Liver (tissue), 9 donors: ENCODE measurements around the gene ZFP64. TPM values are rescaled to one million over a fixed set of nuclear protein-coding genes. Genes with fewer than 3 reads are reported as not detected.

Experiments
- DNase-seq: peaks from one replicate; pipeline ENCODE4 v3.0.0-alpha.2; 2017; ENCODE audit warnings: low spot score
- H3K27ac ChIP-seq, 2 donors: one replicate each; pipeline ENCODE4 v1.7.0; 2013; ENCODE audit warnings: inconsistent platforms in 2 of 2, low read length in 2 of 2, control low read depth in 1 of 2, low read depth in 1 of 2, mild to moderate bottlenecking in 1 of 2
- H3K27me3 ChIP-seq, 4 donors: one replicate each; pipeline versions ENCODE4 v1.6.1 to v1.7.0; 2013; ENCODE audit warnings: low read length in 3 of 4, inconsistent platforms in 1 of 4, mild to moderate bottlenecking in 1 of 4, moderate library complexity in 1 of 4; ENCODE audit not compliant: control insufficient read depth in 4 of 4, insufficient read depth in 4 of 4
- H3K36me3 ChIP-seq, 4 donors: one replicate each; pipeline versions ENCODE4 v1.6.1 to v1.7.0; 2013; ENCODE audit warnings: low read length in 3 of 4, mild to moderate bottlenecking in 3 of 4, low read depth in 1 of 4, moderate library complexity in 1 of 4; ENCODE audit not compliant: control insufficient read depth in 4 of 4, insufficient read depth in 3 of 4
- H3K4me1 ChIP-seq, 4 donors: one replicate each; pipeline versions ENCODE4 v1.6.1 to v1.7.0; 2013; ENCODE audit warnings: low read length in 3 of 4, mild to moderate bottlenecking in 3 of 4, moderate library complexity in 1 of 4; ENCODE audit not compliant: control insufficient read depth in 4 of 4, insufficient read depth in 4 of 4
- H3K4me3 ChIP-seq, 3 donors: one replicate each; pipeline versions ENCODE4 v1.6.1 to v1.7.0; 2013; ENCODE audit warnings: low read length in 3 of 3, control low read depth in 1 of 3, low read depth in 1 of 3, mild to moderate bottlenecking in 1 of 3
- H3K9ac ChIP-seq, 2 donors: one replicate each; pipeline ENCODE4 v1.7.0; 2013; ENCODE audit warnings: low read length in 2 of 2, mild to moderate bottlenecking in 2 of 2, moderate library complexity in 2 of 2, control low read depth in 1 of 2, low read depth in 1 of 2
- H3K9me3 ChIP-seq, 4 donors: one replicate each; pipeline versions ENCODE4 v1.6.1 to v1.7.0; 2013; ENCODE audit warnings: low read length in 3 of 4; ENCODE audit not compliant: control insufficient read depth in 4 of 4
- EGR1 ChIP-seq, 2 donors: IDR thresholded peaks; 2 replicates each; pipeline ENCODE4 v1.6.1; 2016 to 2018; ENCODE audit warnings: antibody characterized with exemption in 2 of 2, low read depth in 2 of 2
- FOXA1 ChIP-seq: IDR thresholded peaks from 2 replicates; pipeline ENCODE4 v1.6.1; 2016; ENCODE audit warnings: antibody characterized with exemption
- FOXA2 ChIP-seq: IDR thresholded peaks from 2 replicates; pipeline ENCODE4 v1.6.1; 2016; ENCODE audit warnings: antibody characterized with exemption
- GABPA ChIP-seq, 2 donors: IDR thresholded peaks in 1 of 2; conservative IDR thresholded peaks in 1 of 2; 2 replicates each; pipeline ENCODE4 v1.6.1; 2016; ENCODE audit warnings: antibody characterized with exemption in 2 of 2, mild to moderate bottlenecking in 1 of 2, moderate library complexity in 1 of 2
- HNF4A ChIP-seq, 2 donors: conservative IDR thresholded peaks; 2 replicates each; pipeline ENCODE4 v1.6.1; 2016; ENCODE audit warnings: antibody characterized with exemption in 2 of 2, mild to moderate bottlenecking in 2 of 2
- HNF4G ChIP-seq: IDR thresholded peaks from 2 replicates; pipeline ENCODE4 v1.6.1; 2016; ENCODE audit warnings: antibody characterized with exemption
- JUND ChIP-seq, 2 donors: IDR thresholded peaks; 2 replicates each; pipeline ENCODE4 v1.6.1; 2016; ENCODE audit warnings: antibody characterized with exemption in 2 of 2
- NR2F2 ChIP-seq: IDR thresholded peaks from 2 replicates; pipeline ENCODE4 v1.6.1; 2016; ENCODE audit warnings: antibody characterized with exemption
- RAD21 ChIP-seq, 2 donors: IDR thresholded peaks; 2 replicates each; pipeline ENCODE4 v1.6.1; 2016; ENCODE audit warnings: antibody characterized with exemption in 2 of 2, mild to moderate bottlenecking in 2 of 2
- RXRA ChIP-seq, 2 donors: IDR thresholded peaks; 2 replicates each; pipeline ENCODE4 v1.6.1; 2017 to 2018; ENCODE audit warnings: antibody characterized with exemption in 2 of 2, mild to moderate bottlenecking in 1 of 2
- SP1 ChIP-seq: IDR thresholded peaks from 2 replicates; pipeline ENCODE4 v1.6.1; 2018; ENCODE audit warnings: antibody characterized with exemption, mild to moderate bottlenecking
- TAF1 ChIP-seq: conservative IDR thresholded peaks from 2 replicates; pipeline ENCODE4 v1.6.1; 2016; ENCODE audit warnings: antibody characterized with exemption, mild to moderate bottlenecking
- YY1 ChIP-seq: IDR thresholded peaks from 2 replicates; pipeline ENCODE4 v1.6.1; 2016; ENCODE audit warnings: antibody characterized with exemption, mild to moderate bottlenecking
- WGBS: extraction: QIAGEN DNeasy Blood & Tissue Kit; methylation state at CpG from one replicate; pipeline ENCODE4 v1.1.7; 2013; 5-methylcytosine and 5-hydroxymethylcytosine counted together
- polyA plus RNA-seq, 2 donors: library from polyadenylated mRNA; stranded (reverse) in 1 of 2; unstranded in 1 of 2; fragments of 200-250 nt in 1 of 2; fragments of >200 nt in 1 of 2; fragmentation: Nextera tagmentation in 1 of 2; extraction: Ambion mirVana in 1 of 2; gene quantifications; one replicate each; pipeline versions ENCODE4 v1.2.1 to v1.2.3, GENCODE V29; 2013 to 2015
- total RNA-seq, 2 donors: library from RNA; depleted of rRNA; stranded (reverse); fragments of >200 nt; gene quantifications; one replicate each; pipeline ENCODE4 v1.2.3, GENCODE V29; 2014
- TF ChIP-seq, protein P1 (sequence below): IDR thresholded peaks from 2 replicates; pipeline ENCODE4 v1.6.1; 2016; ENCODE audit warnings: antibody characterized with exemption
- TF ChIP-seq, protein P2 (sequence below): fragments of 150-350 bp; IDR thresholded peaks from 2 replicates; pipeline ENCODE4 v1.5.1; 2017; ENCODE audit warnings: improper control_type of control experiment, low read depth, low read length; ENCODE audit not compliant: missing input control
- TF ChIP-seq, protein P3 (sequence below): IDR thresholded peaks from 2 replicates; pipeline ENCODE4 v1.6.1; 2016; ENCODE audit warnings: antibody characterized with exemption
- TF ChIP-seq, protein P4 (sequence below): IDR thresholded peaks from 2 replicates; pipeline ENCODE4 v1.6.1; 2016; ENCODE audit warnings: antibody characterized with exemption, mild to moderate bottlenecking
- donor health status: healthy.
- donor health status: healthy.
- donor health status: healthy.
- donor health status: healthy.
- donor health status: healthy.

The ZFP64 gene
- total and polyA plus RNA-seq, 4 donors = 3.2 to 6.3 (median 4.9) TPM

DNA sequence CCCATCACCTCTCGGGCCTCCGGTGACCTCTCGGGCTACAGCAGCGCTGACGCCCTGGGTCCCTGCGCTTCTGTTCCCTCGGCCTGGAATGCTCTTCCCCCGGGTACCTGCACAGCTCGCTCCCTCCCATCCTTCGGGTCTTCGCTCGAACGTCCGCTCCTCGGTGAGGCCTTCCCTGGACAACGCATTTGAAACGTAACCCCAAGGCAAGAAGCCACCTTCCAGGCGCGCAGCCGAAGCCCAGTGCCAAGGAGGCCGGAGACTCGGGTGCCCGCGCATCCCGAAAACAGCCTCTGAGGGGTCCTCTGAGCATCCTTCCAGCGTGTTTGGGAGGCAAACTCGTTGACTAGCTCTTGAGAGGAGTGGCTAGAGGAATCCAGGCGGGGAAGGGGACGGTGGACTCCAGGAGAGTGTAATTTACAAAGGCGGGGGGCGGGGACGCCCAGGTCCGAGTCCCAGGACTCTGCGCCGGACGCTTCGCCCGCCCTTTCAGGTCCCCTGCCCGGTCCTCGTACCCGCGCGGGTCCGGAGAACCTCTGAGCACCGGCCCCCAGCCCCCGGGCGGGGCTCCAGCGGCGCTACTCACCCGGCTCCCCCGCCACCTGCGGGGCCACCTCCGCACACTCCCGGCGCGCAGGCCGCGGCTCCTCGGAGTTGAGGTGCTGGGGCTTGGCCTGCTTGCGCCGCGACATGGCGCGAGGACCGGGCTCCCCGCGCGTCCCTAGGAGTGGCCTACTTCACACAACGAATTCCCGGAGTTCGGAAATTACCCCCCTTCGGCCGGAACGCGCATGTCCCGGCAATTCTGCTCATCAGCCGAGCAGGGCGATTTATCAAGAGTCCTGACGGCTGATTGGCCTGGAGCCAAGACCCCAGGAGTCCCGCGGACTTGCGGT is 86.8 kb downstream of the ZFP64 start:
- peaks cover 0 to 12% (median 2%) of the 10 kb centered on the region in 4 donors for H3K27me3 ChIP-seq
- 9% methylated on average over 82 of the region's 82 CpGs for WGBS

DNA sequence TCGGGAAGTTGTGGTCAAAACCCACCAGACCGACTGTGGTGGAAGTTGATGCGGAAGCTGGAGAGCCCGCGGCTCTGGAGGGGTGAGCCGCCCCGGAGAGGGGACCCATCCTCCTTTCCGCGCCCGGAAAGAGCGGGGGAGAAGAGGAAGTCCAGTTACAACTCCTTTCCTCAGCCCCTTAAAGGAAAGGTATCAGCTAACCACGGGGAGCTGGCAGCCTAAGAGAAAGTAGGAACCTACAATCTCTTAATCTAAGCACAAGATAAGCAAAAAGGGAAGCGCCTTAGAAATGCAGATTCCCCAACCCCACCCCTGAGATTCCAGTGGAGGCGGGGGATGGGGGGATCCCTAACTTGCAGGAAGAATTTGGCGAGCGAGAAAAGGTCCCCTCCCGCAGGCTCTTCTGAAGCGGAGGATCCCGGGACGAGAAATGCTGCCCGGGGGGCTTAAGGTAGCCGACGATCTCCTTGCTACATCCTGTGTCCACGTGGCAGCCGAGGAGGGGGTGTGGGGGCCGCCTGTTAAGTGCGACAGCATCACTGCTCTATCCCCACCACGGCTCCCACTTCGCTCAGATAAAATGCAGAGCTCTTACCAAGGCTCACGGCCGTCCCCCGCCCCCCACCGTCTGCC is 87.5 kb downstream of the ZFP64 start:
- Histone ChIP-seq H3K4me1 (peaks cover 7 to 23% (median 15%) of the 10 kb centered on the region in 4 donors), H3K36me3 (no peaks in the 10 kb centered on the region), H3K27ac (no peak overlapping the region), H3K4me3 (no peak overlapping the region), H3K9me3 (no peaks in the 10 kb centered on the region), H3K27me3 (peaks cover 0 to 12% (median 2%) of the 10 kb centered on the region in 4 donors), H3K9ac (no peak overlapping the region)
- no peak for DNase-seq
- TF ChIP-seq, protein P1, sequence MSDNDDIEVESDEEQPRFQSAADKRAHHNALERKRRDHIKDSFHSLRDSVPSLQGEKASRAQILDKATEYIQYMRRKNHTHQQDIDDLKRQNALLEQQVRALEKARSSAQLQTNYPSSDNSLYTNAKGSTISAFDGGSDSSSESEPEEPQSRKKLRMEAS = no peak
- 13% methylated on average over 33 of the region's 33 CpGs for WGBS

More for the DNA sequence above, 86.8 kb downstream of the ZFP64 start:
- Histone ChIP-seq H3K36me3 (no peaks in the 10 kb centered on the region), H3K9me3 (no peaks in the 10 kb centered on the region), H3K4me3 (peak overlapping the region in 1 of 3 donors; percentile 29), H3K4me1 (peaks cover 7 to 23% (median 15%) of the 10 kb centered on the region in 4 donors), H3K27ac (no peak overlapping the region), H3K9ac (no peak overlapping the region)
- DNase-seq = no peak
- TF ChIP-seq, protein P1 = no peak
- no peak for TF ChIP-seq RXRA (IDR thresholded peaks at IDR 0.05)
- TF ChIP-seq, protein P2, sequence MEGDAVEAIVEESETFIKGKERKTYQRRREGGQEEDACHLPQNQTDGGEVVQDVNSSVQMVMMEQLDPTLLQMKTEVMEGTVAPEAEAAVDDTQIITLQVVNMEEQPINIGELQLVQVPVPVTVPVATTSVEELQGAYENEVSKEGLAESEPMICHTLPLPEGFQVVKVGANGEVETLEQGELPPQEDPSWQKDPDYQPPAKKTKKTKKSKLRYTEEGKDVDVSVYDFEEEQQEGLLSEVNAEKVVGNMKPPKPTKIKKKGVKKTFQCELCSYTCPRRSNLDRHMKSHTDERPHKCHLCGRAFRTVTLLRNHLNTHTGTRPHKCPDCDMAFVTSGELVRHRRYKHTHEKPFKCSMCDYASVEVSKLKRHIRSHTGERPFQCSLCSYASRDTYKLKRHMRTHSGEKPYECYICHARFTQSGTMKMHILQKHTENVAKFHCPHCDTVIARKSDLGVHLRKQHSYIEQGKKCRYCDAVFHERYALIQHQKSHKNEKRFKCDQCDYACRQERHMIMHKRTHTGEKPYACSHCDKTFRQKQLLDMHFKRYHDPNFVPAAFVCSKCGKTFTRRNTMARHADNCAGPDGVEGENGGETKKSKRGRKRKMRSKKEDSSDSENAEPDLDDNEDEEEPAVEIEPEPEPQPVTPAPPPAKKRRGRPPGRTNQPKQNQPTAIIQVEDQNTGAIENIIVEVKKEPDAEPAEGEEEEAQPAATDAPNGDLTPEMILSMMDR = no peak
- TF ChIP-seq, protein P3, sequence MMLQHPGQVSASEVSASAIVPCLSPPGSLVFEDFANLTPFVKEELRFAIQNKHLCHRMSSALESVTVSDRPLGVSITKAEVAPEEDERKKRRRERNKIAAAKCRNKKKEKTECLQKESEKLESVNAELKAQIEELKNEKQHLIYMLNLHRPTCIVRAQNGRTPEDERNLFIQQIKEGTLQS = no peak

DNA sequence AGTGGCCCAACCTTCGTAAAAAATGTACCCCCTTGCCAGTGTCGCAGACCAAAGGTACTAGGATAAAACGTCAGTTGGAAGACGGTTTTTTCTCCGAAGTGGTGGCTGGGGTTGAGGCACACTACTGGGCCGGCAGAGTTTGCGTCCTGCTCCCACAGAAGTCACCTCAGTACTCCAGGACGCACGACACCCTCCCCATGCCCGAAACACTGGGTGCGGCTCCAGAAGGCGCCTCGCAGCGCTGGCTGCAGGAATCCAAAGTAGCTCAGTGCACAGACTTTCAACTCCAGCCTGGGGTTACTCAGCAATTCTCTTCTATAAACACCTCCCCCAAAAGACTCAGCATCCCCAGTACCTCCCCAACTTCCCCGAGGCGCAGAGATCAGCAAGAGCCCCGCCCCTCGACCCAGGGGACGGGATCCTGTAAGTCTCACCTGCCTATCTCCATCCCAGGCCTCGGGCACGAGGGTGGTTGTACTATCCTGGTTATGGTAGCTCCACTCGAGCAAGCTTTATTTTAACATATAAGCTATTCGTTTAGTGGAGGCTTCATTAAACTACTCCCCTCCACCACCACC is 88.2 kb downstream of the ZFP64 start:
- no peak overlapping the region for H3K27ac ChIP-seq
- no peaks in the 10 kb centered on the region for H3K9me3 ChIP-seq
- no peak overlapping the region for H3K9ac ChIP-seq
- peaks cover 7 to 23% (median 15%) of the 10 kb centered on the region in 4 donors for H3K4me1 ChIP-seq
- H3K4me3 ChIP-seq = no peak overlapping the region
- DNase-seq = no peak
- H3K27me3 ChIP-seq = peaks cover 0 to 12% (median 2%) of the 10 kb centered on the region in 4 donors
- WGBS = 46% methylated on average over 23 of the region's 23 CpGs
- no peaks in the 10 kb centered on the region for H3K36me3 ChIP-seq
- TF ChIP-seq, protein P3 = no peak
- TF ChIP-seq HNF4G (no peak), JUND (IDR thresholded peaks at IDR 0.05) (no peak), TAF1 (no peak), HNF4A (conservative IDR thresholded peaks at IDR 0.05) (no peak), EGR1 (IDR thresholded peaks at IDR 0.05; ENCODE audit: low read depth in 2 of 2) (no peak), RAD21 (IDR thresholded peaks at IDR 0.05) (no peak), SP1 (no peak), FOXA1 (no peak), RXRA (IDR thresholded peaks at IDR 0.05) (no peak), NR2F2 (no peak), GABPA (IDR thresholded peaks at IDR 0.05 in 1 of 2, conservative IDR thresholded peaks at IDR 0.05 in 1 of 2) (no peak), YY1 (no peak), FOXA2 (no peak)
- TF ChIP-seq, protein P4, sequence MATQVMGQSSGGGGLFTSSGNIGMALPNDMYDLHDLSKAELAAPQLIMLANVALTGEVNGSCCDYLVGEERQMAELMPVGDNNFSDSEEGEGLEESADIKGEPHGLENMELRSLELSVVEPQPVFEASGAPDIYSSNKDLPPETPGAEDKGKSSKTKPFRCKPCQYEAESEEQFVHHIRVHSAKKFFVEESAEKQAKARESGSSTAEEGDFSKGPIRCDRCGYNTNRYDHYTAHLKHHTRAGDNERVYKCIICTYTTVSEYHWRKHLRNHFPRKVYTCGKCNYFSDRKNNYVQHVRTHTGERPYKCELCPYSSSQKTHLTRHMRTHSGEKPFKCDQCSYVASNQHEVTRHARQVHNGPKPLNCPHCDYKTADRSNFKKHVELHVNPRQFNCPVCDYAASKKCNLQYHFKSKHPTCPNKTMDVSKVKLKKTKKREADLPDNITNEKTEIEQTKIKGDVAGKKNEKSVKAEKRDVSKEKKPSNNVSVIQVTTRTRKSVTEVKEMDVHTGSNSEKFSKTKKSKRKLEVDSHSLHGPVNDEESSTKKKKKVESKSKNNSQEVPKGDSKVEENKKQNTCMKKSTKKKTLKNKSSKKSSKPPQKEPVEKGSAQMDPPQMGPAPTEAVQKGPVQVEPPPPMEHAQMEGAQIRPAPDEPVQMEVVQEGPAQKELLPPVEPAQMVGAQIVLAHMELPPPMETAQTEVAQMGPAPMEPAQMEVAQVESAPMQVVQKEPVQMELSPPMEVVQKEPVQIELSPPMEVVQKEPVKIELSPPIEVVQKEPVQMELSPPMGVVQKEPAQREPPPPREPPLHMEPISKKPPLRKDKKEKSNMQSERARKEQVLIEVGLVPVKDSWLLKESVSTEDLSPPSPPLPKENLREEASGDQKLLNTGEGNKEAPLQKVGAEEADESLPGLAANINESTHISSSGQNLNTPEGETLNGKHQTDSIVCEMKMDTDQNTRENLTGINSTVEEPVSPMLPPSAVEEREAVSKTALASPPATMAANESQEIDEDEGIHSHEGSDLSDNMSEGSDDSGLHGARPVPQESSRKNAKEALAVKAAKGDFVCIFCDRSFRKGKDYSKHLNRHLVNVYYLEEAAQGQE = no peak
- TF ChIP-seq, protein P1 = no peak
